PC-9 (cell line): ENCODE results near the gene GPX6. TPM values are rescaled to one million over a fixed set of nuclear protein-coding genes. Genes with fewer than 3 reads are reported as not detected.

Experiments
- Bru-seq: library from RNA; stranded (reverse); fragments of 400-500 nt; gene quantifications from one replicate; lab custom pipeline; 2021; lab: Mats Ljungman, UMichigan
- BruChase-seq, 2 experiments: library from RNA; stranded (reverse); fragments of 400-500 nt; gene quantifications; one replicate each; lab custom pipeline; 2021; lab: Mats Ljungman, UMichigan
- BruUV-seq: library from RNA; stranded (reverse); fragments of 400-500 nt; replicated peaks from 2 replicates; lab custom pipeline; 2021; lab: Mats Ljungman, UMichigan
- CTCF ChIA-PET: fragments of 300-600 bp; sonication (Branson Sonifier 250); formaldehyde crosslinking; loops from one replicate; lab custom pipeline; 2022; ENCODE audit warnings: antibody characterized with exemption; lab: Charles Lee
- POLR2A ChIA-PET: fragments of 300-600 bp; sonication (Branson Sonifier 250); formaldehyde crosslinking; loops from one replicate; lab custom pipeline; 2022; ENCODE audit warnings: antibody characterized with exemption; ENCODE audit not compliant: unreplicated experiment; lab: Charles Lee
- DNase-seq, 2 experiments: peaks; one replicate each; pipeline versions ENCODE4 v3.0.0 to v3.0.0-alpha.2; 2015 to 2022; ENCODE audit warnings: mixed read lengths in 1 of 2
- H2AFZ ChIP-seq: fragments of 200-600 bp; sonication (generic); 2 replicates; pipeline ENCODE4 v1.8.1; 2017; ENCODE audit warnings: antibody characterized with exemption
- H3F3A ChIP-seq: fragments of 200-600 bp; sonication (generic); 2 replicates; pipeline ENCODE4 v1.8.1; 2017; ENCODE audit warnings: antibody characterized with exemption, mild to moderate bottlenecking, low read depth; ENCODE audit not compliant: insufficient read depth
- H3K27ac ChIP-seq: fragments of 200-600 bp; sonication (generic); 2 replicates; pipeline ENCODE4 v1.6.1; 2016; ENCODE audit warnings: mixed run types
- H3K27me3 ChIP-seq: fragments of 200-600 bp; sonication (generic); 2 replicates; pipeline ENCODE4 v1.6.1; 2016; ENCODE audit warnings: low read depth, mixed run types; ENCODE audit not compliant: insufficient read depth
- H3K36me3 ChIP-seq: fragments of 200-600 bp; sonication (generic); 2 replicates; pipeline ENCODE4 v1.6.1; 2016; ENCODE audit warnings: low read depth, mixed run types
- H3K4me1 ChIP-seq: fragments of 200-600 bp; sonication (generic); replicated peaks from 2 replicates; pipeline ENCODE4 v1.6.1; 2016; ENCODE audit warnings: mixed run types; ENCODE audit not compliant: insufficient read depth
- H3K4me2 ChIP-seq: fragments of 200-600 bp; sonication (generic); 2 replicates; pipeline ENCODE4 v1.6.1; 2017; ENCODE audit warnings: mixed run types
- H3K4me3 ChIP-seq: fragments of 200-600 bp; sonication (generic); 2 replicates; pipeline ENCODE4 v1.6.1; 2016; ENCODE audit warnings: mixed run types
- H3K79me2 ChIP-seq: fragments of 200-600 bp; sonication (generic); 2 replicates; pipeline ENCODE4 v1.6.1; 2017; ENCODE audit warnings: low read depth, mixed run types
- H3K9me2 ChIP-seq: fragments of 200-600 bp; sonication (generic); 2 replicates; pipeline ENCODE4 v1.8.1; 2017; ENCODE audit warnings: mild to moderate bottlenecking; ENCODE audit not compliant: insufficient read depth
- H3K9me3 ChIP-seq: fragments of 200-600 bp; sonication (generic); 2 replicates; pipeline ENCODE4 v1.8.1; 2016; ENCODE audit warnings: low read depth; ENCODE audit not compliant: insufficient read depth
- H4K20me1 ChIP-seq: fragments of 200-600 bp; sonication (generic); 2 replicates; pipeline ENCODE4 v1.8.1; 2017; ENCODE audit not compliant: insufficient read depth
- CTCF ChIP-seq: fragments of 200-600 bp; sonication (generic); conservative IDR thresholded peaks from 2 replicates; pipeline ENCODE4 v1.6.1; 2017; ENCODE audit warnings: mixed run types, antibody characterized with exemption, mild to moderate bottlenecking, moderate library complexity
- EZH2 ChIP-seq: fragments of 200-600 bp; sonication (generic); IDR thresholded peaks from 2 replicates; pipeline ENCODE4 v1.8.0; 2017; ENCODE audit warnings: antibody characterized with exemption, low read depth
- intact Hi-C: fragments of 100-400 bp; cut with micrococcal nuclease; formaldehyde crosslinking; loops from one replicate; pipeline ENCODE4 v1.10.0; 2022; ENCODE audit not compliant: unreplicated experiment
- long read RNA-seq: library from polyadenylated mRNA; stranded (forward); transcript quantifications from one replicate; pipeline ENCODE4 v2.0.0, GENCODE V29; 2022
- total RNA-seq: library from RNA; stranded (reverse); gene quantifications from 2 replicates; pipeline ENCODE4 v1.2.3, GENCODE V29; 2021

The GPX6 gene
- not detected in 2 replicates for total RNA-seq
- not detected for Bru-seq, nascent RNA
- not detected for BruChase-seq, experiment 1, labeled RNA remaining after a 2-hour chase
- not detected for BruChase-seq, experiment 2, labeled RNA remaining after a 6-hour chase
- long read RNA-seq: 0 reads

GRCh38 chr6:28515676-28516075, at the start of gene GPX6:
Gene GPX6, minus strand, starts transcription at chr6:28515793. Its CDS starts 50 bp downstream, at chr6:28515743.
- POLR2A ChIA-PET: no interaction called here

GRCh38 chr6:28563430-28564095, 48.0 kb upstream of the GPX6 start:
- Histone ChIP-seq H3K79me2 (no peaks in the 10 kb centered on the region), H3F3A (no peaks in the 10 kb centered on the region), H3K27me3 (no peaks in the 10 kb centered on the region), H3K4me1 (no peaks in the 10 kb centered on the region), H3K36me3 (no peaks in the 10 kb centered on the region), H3K27ac (no peak overlapping the region), H2AFZ (no peak overlapping the region), H3K4me2 (no peak overlapping the region), H3K9me3 (no peaks in the 10 kb centered on the region), H3K9me2 (no peaks in the 10 kb centered on the region; the same call in 1 of the 2 replicates), H3K4me3 (no peak overlapping the region), H4K20me1 (no peaks in the 10 kb centered on the region)
- intact Hi-C loops: no loop called here
- DNase-seq: no peak
- BruUV-seq: no TSS peak
- ChIA-PET CTCF (no interaction called here), POLR2A (interaction anchor here (0.5 kb wide), 1 partner anchor 12 kb away, joined by 7 read pairs; no protein-coding TSS in a partner anchor)
- TF ChIP-seq EZH2 (no peak), CTCF (no peak)

More at GRCh38 chr6:28515676-28516075, at the start of gene GPX6:
- Histone ChIP-seq H3K9me3 (no peaks in the 10 kb centered on the region), H3K4me3 (no peak within 1 kb of the TSS), H4K20me1 (no peaks in the 10 kb centered on the region), H3K9me2 (no peaks in the 10 kb centered on the region), H3K27me3 (no peaks in the 10 kb centered on the region; the same call in 1 of the 2 replicates), H3K36me3 (no peaks in the 10 kb centered on the region), H3K27ac (no peak within 1 kb of the TSS), H2AFZ (no peak within 1 kb of the TSS), H3K79me2 (no peaks in the 10 kb centered on the region), H3K4me1 (no peaks in the 10 kb centered on the region), H3F3A (no peaks in the 10 kb centered on the region), H3K4me2 (no peak within 1 kb of the TSS)
- intact Hi-C loops: no loop called here
- BruUV-seq: no TSS peak
- TF ChIP-seq EZH2 (no peak), CTCF (no peak)
- DNase-seq: no peak
- CTCF ChIA-PET: no interaction called here

GRCh38 chr6:28558629-28559028, 43.0 kb upstream of the GPX6 start:
- Histone ChIP-seq H3K4me1 (no peaks in the 10 kb centered on the region), H4K20me1 (no peaks in the 10 kb centered on the region), H3F3A (no peaks in the 10 kb centered on the region), H3K4me2 (no peak overlapping the region), H3K27me3 (peaks cover under 1% of the 10 kb centered on the region), H3K9me2 (no peaks in the 10 kb centered on the region; the same call in 1 of the 2 replicates), H3K79me2 (no peaks in the 10 kb centered on the region), H3K27ac (no peak overlapping the region), H3K36me3 (no peaks in the 10 kb centered on the region), H3K9me3 (no peaks in the 10 kb centered on the region), H3K4me3 (no peak overlapping the region), H2AFZ (no peak overlapping the region)
- no peak for DNase-seq
- CTCF ChIA-PET: no interaction called here
- TF ChIP-seq EZH2 (no peak), CTCF (no peak)
- POLR2A ChIA-PET: no interaction called here
- intact Hi-C loops: no loop called here
- no TSS peak for BruUV-seq
